SK-N-SH (cell line): ENCODE results near the gene KCNK16. TPM values are rescaled to one million over a fixed set of nuclear protein-coding genes. Genes with fewer than 3 reads are reported as not detected.

Experiments used
- CTCF ChIA-PET: fragments of 300-600, 350-600 bp; formaldehyde crosslinking; extraction: SDS; loops from one replicate; lab custom pipeline; 2021; lab: Yijun Ruan, JAX
- POLR2A ChIA-PET: fragments of 350-600 bp; sonication (Branson Sonifier 250); formaldehyde crosslinking; extraction: SDS; loops from one replicate; lab custom pipeline; 2020; ENCODE audit warnings: antibody characterized with exemption, inconsistent platforms; lab: Yijun Ruan, JAX
- DNase-seq: peaks from one replicate; pipeline ENCODE4 v3.0.0; 2012
- H2AFZ ChIP-seq: fragments of 200-600 bp; sonication (generic); 2 replicates; pipeline ENCODE4 v1.8.1; 2016; ENCODE audit warnings: antibody characterized with exemption, mild to moderate bottlenecking, low read depth
- H3F3A ChIP-seq: fragments of 200-600 bp; sonication (generic); replicated peaks from 2 replicates; pipeline ENCODE3; 2016; ENCODE audit warnings: antibody characterized with exemption, mild to moderate bottlenecking; ENCODE audit not compliant: insufficient read depth
- H3K27ac ChIP-seq, 2 experiments: fragments of 200-500 bp in 1 of 2; fragments of 200-600 bp in 1 of 2; sonication (Bioruptor generic) in 1 of 2; sonication (generic), shearing (Covaris generic) in 1 of 2; 2 replicates each; pipeline versions ENCODE4 v1.5.1 to v1.6.1; 2014 to 2016; ENCODE audit warnings: low read depth in 2 of 2, inconsistent platforms in 1 of 2, low read length in 1 of 2, mild to moderate bottlenecking in 1 of 2, mixed read lengths in 1 of 2
- H3K27me3 ChIP-seq: fragments of 200-600 bp; sonication (generic), shearing (Covaris generic); 2 replicates; pipeline ENCODE4 v1.6.1; 2016; ENCODE audit warnings: mixed run types; ENCODE audit not compliant: insufficient read depth
- H3K36me3 ChIP-seq, 2 experiments: fragments of 200-500 bp in 1 of 2; fragments of 200-600 bp in 1 of 2; sonication (Bioruptor generic) in 1 of 2; sonication (generic) in 1 of 2; replicated peaks in 1 of 2; 2 replicates each; pipeline versions ENCODE3 to v1.5.1; 2014 to 2016; ENCODE audit warnings: low read length in 1 of 2, mild to moderate bottlenecking in 1 of 2; ENCODE audit not compliant: insufficient read depth in 2 of 2, control insufficient read depth in 1 of 2
- H3K4me1 ChIP-seq, 2 experiments: fragments of 200-500 bp in 1 of 2; fragments of 200-600 bp in 1 of 2; sonication (Bioruptor generic) in 1 of 2; sonication (generic), shearing (Covaris generic) in 1 of 2; 2 replicates each; pipeline versions ENCODE4 v1.5.1 to v1.6.1; 2014 to 2016; ENCODE audit warnings: low read depth in 1 of 2, low read length in 1 of 2, mixed run types in 1 of 2; ENCODE audit not compliant: insufficient read depth in 2 of 2, control insufficient read depth in 1 of 2
- H3K4me2 ChIP-seq: fragments of 200-600 bp; sonication (generic), shearing (Covaris generic); 2 replicates; pipeline ENCODE4 v1.6.1; 2017; ENCODE audit warnings: mixed run types
- H3K4me3 ChIP-seq, 2 experiments: fragments of 200-500 bp in 1 of 2; fragments of 200-600 bp in 1 of 2; sonication (Bioruptor generic) in 1 of 2; sonication (generic), shearing (Covaris generic) in 1 of 2; 2 replicates each; pipeline versions ENCODE4 v1.5.1 to v1.8.1; 2014 to 2016; ENCODE audit warnings: low read depth in 2 of 2, inconsistent platforms in 1 of 2, low read length in 1 of 2, mild to moderate bottlenecking in 1 of 2, mixed read lengths in 1 of 2, moderate library complexity in 1 of 2
- H3K79me2 ChIP-seq: fragments of 200-600 bp; sonication (generic); 2 replicates; pipeline ENCODE4 v1.8.1; 2017; ENCODE audit warnings: mild to moderate bottlenecking; ENCODE audit not compliant: insufficient read depth
- H3K9ac ChIP-seq: fragments of 200-600 bp; sonication (generic); 2 replicates; pipeline ENCODE4 v1.6.1; 2017; ENCODE audit warnings: mixed run types
- H3K9me2 ChIP-seq: fragments of 200-600 bp; sonication (generic); 2 replicates; pipeline ENCODE4 v1.6.1; 2017; ENCODE audit warnings: mixed run types
- H3K9me3 ChIP-seq: fragments of 200-600 bp; sonication (generic); 2 replicates; pipeline ENCODE4 v1.6.1; 2017; ENCODE audit warnings: mixed run types, mild to moderate bottlenecking, moderate library complexity
- H4K20me1 ChIP-seq: fragments of 200-600 bp; sonication (generic); 2 replicates; pipeline ENCODE4 v1.6.1; 2017; ENCODE audit warnings: mild to moderate bottlenecking, mixed run types; ENCODE audit not compliant: insufficient read depth
- CHD2 ChIP-seq: fragments of 150-350 bp; IDR thresholded peaks from 2 replicates; pipeline ENCODE4 v1.6.1; 2018; ENCODE audit warnings: low read length; ENCODE audit not compliant: partially characterized antibody
- ELF1 ChIP-seq: IDR thresholded peaks from 2 replicates; pipeline ENCODE4 v1.4.0; 2012
- EP300 ChIP-seq, 2 experiments: IDR thresholded peaks; 2 replicates each; pipeline versions ENCODE4 v1.4.0 to v1.6.1; 2012; ENCODE audit warnings: borderline replicate concordance in 1 of 2, low read depth in 1 of 2, low read length in 1 of 2
- FOXJ3 ChIP-seq: sonication (generic); formaldehyde crosslinking; IDR thresholded peaks from 2 replicates; pipeline ENCODE4 v1.5.1; 2020; ENCODE audit warnings: mild to moderate bottlenecking, missing genetic modification reagents
- GABPA ChIP-seq: IDR thresholded peaks from 2 replicates; pipeline ENCODE4 v1.4.0; 2012; ENCODE audit warnings: low read depth, mild to moderate bottlenecking
- GATA2 ChIP-seq: sonication (generic); formaldehyde crosslinking; IDR thresholded peaks from 2 replicates; pipeline ENCODE4 v1.5.0; 2020; ENCODE audit warnings: mild to moderate bottlenecking, missing genetic modification reagents
- JUND ChIP-seq: IDR thresholded peaks from 2 replicates; pipeline ENCODE4 v1.4.0; 2012
- MXI1 ChIP-seq: IDR thresholded peaks from 2 replicates; pipeline ENCODE4 v1.6.1; 2012; ENCODE audit warnings: mild to moderate bottlenecking, low read depth, low read length, improper control_type of control experiment
- NFIC ChIP-seq: IDR thresholded peaks from 2 replicates; pipeline ENCODE4 v1.4.0; 2012; ENCODE audit warnings: borderline replicate concordance
- POLR2AphosphoS5 ChIP-seq: IDR thresholded peaks from 2 replicates; pipeline ENCODE4 v1.6.1; 2012; ENCODE audit warnings: low read depth, low read length
- RAD21 ChIP-seq: IDR thresholded peaks from 2 replicates; pipeline ENCODE4 v1.6.1; 2012; ENCODE audit warnings: mild to moderate bottlenecking, low read length
- TCF12 ChIP-seq: IDR thresholded peaks from 2 replicates; pipeline ENCODE4 v1.4.0; 2012
- YY1 ChIP-seq: IDR thresholded peaks from 2 replicates; pipeline ENCODE4 v1.4.0; 2012; ENCODE audit warnings: low read depth, mild to moderate bottlenecking
- WGBS: methylation state at CpG from one replicate; pipeline ENCODE4 v1.1.6; 2017; ENCODE audit warnings: low lambda C conversion rate; 5-methylcytosine and 5-hydroxymethylcytosine counted together
- polyA plus RNA-seq, 3 experiments: library from polyadenylated mRNA; depleted of rRNA; stranded (reverse); fragments of >200 nt; gene quantifications; 2 replicates each; pipeline ENCODE4 v1.2.3, GENCODE V29; 2012
- TF ChIP-seq, protein P1 (sequence below): IDR thresholded peaks from 2 replicates; pipeline ENCODE4 v1.4.0; 2012; ENCODE audit warnings: low read depth, borderline replicate concordance
- TF ChIP-seq, protein P2 (sequence below): fragments of 150-350 bp; IDR thresholded peaks from 2 replicates; pipeline ENCODE4 v1.6.1; 2017; ENCODE audit warnings: antibody characterized with exemption, low read length, low read depth, borderline replicate concordance
- TF ChIP-seq, protein P3 (sequence below): fragments of 150-350 bp; IDR thresholded peaks from 2 replicates; pipeline ENCODE4 v1.6.1; 2016; ENCODE audit warnings: mild to moderate bottlenecking, low read depth, low read length

Gene KCNK16
- polyA plus RNA-seq, 1 of the 3 experiments (the other 2 are of a cell fraction): not detected

DNA sequence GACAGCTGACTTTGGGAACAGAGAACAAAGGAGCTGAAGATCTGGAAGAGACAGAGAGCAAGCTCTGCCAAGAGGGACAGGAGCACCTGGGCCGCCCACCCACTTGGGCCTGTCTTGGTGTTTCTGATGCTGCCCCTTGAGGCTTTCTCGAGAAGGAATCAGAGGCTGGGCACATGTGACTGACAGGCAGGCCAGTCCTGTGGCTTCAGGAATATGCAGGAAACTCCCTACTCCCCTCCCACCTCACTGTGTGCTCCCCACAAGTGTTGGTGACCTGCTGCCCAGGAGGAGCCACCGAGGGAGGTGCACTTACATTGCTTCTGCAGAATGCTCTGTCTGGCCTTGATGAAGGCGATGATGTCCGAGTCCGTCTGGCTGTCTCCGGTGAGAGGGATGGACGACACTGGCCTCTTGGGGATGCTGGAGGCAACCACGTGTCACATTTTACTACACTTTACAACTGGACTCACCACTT lies 20.9 kb upstream of the KCNK16 start:
- H2AFZ ChIP-seq: no peak overlapping the region
- H3F3A ChIP-seq: no peaks in the 10 kb centered on the region
- no peak overlapping the region for H3K4me2 ChIP-seq
- H3K36me3 ChIP-seq: no peaks in the 10 kb centered on the region
- no peaks in the 10 kb centered on the region for H3K79me2 ChIP-seq
- no peaks in the 10 kb centered on the region for H3K9me2 ChIP-seq
- no peak for DNase-seq
- no peaks in the 10 kb centered on the region for H3K27me3 ChIP-seq
- ChIA-PET POLR2A (no interaction called here), CTCF (interaction anchor here (1.0 kb wide), 1 partner anchor 34 kb away, joined by 3 read pairs; no protein-coding TSS in a partner anchor)
- no peak overlapping the region for H3K9ac ChIP-seq
- no peaks in the 10 kb centered on the region for H3K9me3 ChIP-seq
- no peaks in the 10 kb centered on the region for H4K20me1 ChIP-seq
- TF ChIP-seq EP300 (IDR thresholded peaks at IDR 0.05; ENCODE audit: borderline replicate concordance in 1 of 2, low read depth in 1 of 2, low read length in 1 of 2) (no peak), CHD2 (no peak), YY1 (no peak), RAD21 (no peak), POLR2AphosphoS5 (no peak), GATA2 (no peak), ELF1 (no peak), JUND (no peak), MXI1 (no peak), GABPA (no peak), NFIC (no peak), TCF12 (no peak)
- TF ChIP-seq, protein P1, sequence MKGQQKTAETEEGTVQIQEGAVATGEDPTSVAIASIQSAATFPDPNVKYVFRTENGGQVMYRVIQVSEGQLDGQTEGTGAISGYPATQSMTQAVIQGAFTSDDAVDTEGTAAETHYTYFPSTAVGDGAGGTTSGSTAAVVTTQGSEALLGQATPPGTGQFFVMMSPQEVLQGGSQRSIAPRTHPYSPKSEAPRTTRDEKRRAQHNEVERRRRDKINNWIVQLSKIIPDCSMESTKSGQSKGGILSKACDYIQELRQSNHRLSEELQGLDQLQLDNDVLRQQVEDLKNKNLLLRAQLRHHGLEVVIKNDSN: no peak
- TF ChIP-seq, protein P2, sequence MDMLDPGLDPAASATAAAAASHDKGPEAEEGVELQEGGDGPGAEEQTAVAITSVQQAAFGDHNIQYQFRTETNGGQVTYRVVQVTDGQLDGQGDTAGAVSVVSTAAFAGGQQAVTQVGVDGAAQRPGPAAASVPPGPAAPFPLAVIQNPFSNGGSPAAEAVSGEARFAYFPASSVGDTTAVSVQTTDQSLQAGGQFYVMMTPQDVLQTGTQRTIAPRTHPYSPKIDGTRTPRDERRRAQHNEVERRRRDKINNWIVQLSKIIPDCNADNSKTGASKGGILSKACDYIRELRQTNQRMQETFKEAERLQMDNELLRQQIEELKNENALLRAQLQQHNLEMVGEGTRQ: no peak
- H3K27ac ChIP-seq: no peak overlapping the region
- H3K4me1 ChIP-seq: peaks cover 0 to 23% of the 10 kb centered on the region in 2 experiments; a peak in 1 of 4 replicates
- WGBS: 34% methylated on average over 6 of the region's 9 CpGs
- no peak overlapping the region for H3K4me3 ChIP-seq

DNA sequence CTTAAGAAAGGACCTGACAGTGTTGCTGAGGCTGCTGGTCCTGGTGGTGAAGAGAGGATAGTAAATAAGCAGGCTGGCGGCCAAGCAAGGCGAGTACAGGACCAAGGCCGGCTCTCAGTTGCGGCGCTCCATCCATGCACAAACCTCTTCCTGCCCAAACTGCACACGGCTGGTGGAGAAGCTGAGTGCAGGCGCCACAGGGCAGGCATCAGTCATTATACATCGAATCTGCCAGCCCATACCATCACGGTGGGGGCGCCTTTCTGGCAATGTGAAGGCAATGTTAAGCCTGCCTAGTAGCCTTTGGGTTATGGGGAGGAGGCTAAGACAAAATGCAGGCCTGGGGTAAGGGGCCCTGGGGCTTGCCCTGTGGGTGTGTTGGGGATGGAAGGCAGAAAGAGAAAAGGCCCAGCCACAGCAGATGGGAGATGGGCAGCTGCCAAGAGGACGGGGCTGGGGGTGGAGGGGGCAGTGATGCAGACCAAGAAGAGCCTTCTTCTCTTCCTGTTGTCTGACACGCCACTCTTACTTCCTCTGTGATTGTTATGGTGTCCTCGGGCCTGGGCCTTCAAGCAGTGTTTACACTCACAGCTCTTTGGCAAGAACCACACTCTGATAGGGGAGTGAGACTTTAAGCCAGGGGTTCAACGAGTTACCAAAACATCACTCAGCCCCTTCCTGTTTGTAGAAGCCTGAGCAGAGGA lies 20.3 kb upstream of the KCNK16 start:
- H3F3A ChIP-seq: no peaks in the 10 kb centered on the region
- H3K79me2 ChIP-seq: no peaks in the 10 kb centered on the region
- no peak overlapping the region for H3K4me3 ChIP-seq
- DNase-seq: no peak
- H3K27me3 ChIP-seq: no peaks in the 10 kb centered on the region
- no peak overlapping the region for H3K27ac ChIP-seq
- H4K20me1 ChIP-seq: no peaks in the 10 kb centered on the region
- no peak overlapping the region for H3K4me2 ChIP-seq
- H3K9me3 ChIP-seq: no peaks in the 10 kb centered on the region
- no peak overlapping the region for H2AFZ ChIP-seq
- H3K4me1 ChIP-seq: peaks cover 0 to 23% of the 10 kb centered on the region in 2 experiments; a peak in 1 of 4 replicates
- H3K9ac ChIP-seq: no peak overlapping the region
- no peaks in the 10 kb centered on the region for H3K9me2 ChIP-seq
- ChIA-PET CTCF (interaction anchor here (1.5 to 1.6 kb wide), 2 partner anchors 14 to 32 kb away, joined by 4 to 5 read pairs; no protein-coding TSS in a partner anchor), POLR2A (no interaction called here)
- H3K36me3 ChIP-seq: no peaks in the 10 kb centered on the region
- no peak for TF ChIP-seq RAD21
- TF ChIP-seq YY1: no peak
- no peak for TF ChIP-seq FOXJ3 (CRISPR knock-in tag)
- no peak for TF ChIP-seq JUND
- TF ChIP-seq, protein P3, sequence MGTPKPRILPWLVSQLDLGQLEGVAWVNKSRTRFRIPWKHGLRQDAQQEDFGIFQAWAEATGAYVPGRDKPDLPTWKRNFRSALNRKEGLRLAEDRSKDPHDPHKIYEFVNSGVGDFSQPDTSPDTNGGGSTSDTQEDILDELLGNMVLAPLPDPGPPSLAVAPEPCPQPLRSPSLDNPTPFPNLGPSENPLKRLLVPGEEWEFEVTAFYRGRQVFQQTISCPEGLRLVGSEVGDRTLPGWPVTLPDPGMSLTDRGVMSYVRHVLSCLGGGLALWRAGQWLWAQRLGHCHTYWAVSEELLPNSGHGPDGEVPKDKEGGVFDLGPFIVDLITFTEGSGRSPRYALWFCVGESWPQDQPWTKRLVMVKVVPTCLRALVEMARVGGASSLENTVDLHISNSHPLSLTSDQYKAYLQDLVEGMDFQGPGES: no peak
- 61% methylated on average over 12 of the region's 14 CpGs for WGBS
